Measurements from ENCODE around the gene CCDC88C.

CCDC88C gene

GRCh38 chr14:91395466-91395865, 22.2 kb downstream of the CCDC88C start:
- Histone ChIP-seq H3K4me2 (ENCODE audit: low read length) (peak overlapping the region; percentile 62; the same call in 1 of the 2 replicates), H3K9me2 (ENCODE audit: low read depth, low read length) (no peaks in the 10 kb centered on the region), H3K9ac (ENCODE audit: low read length) (peak overlapping the region; percentile 49; the same call in 1 of the 2 replicates), H3K4me3 (ENCODE audit: low read depth, low read length, poor library complexity, severe bottlenecking) (peak overlapping the region; percentile 32), H3F3A (ENCODE audit: insufficient read depth, low read length) (0 out of 2 replicates have a peak, but pooled peaks cover 3% of the 10 kb centered on the region), H3K36me3 (ENCODE audit: insufficient read depth, low read length) (peaks cover 44% of the 10 kb centered on the region; the same call in 1 of the 2 replicates), H3K27me3 (ENCODE audit: insufficient read depth, low read length) (no peaks in the 10 kb centered on the region), H3K27ac (ENCODE audit: low read depth, low read length, poor library complexity, severe bottlenecking) (peak overlapping the region; percentile 86), H3K79me2 (ENCODE audit: insufficient read depth, low read length) (peaks cover 94% of the 10 kb centered on the region), H3K4me1 (ENCODE audit: insufficient read depth, low read length, severe bottlenecking) (peaks cover 100% of the 10 kb centered on the region), H2AFZ (ENCODE audit: low read length) (no peak overlapping the region), H3K9me3 (ENCODE audit: low read length) (no peaks in the 10 kb centered on the region), H4K20me1 (ENCODE audit: insufficient read depth, low read length) (no peaks in the 10 kb centered on the region)
- TF ChIP-seq CTCF (IDR thresholded peaks at IDR 0.05; ENCODE audit: low read length): no peak
- TF ChIP-seq EZH2 (IDR thresholded peaks at IDR 0.05; ENCODE audit: borderline replicate concordance, low read length): no peak

GRCh38 chr14:91394105-91395081, 23.2 kb downstream of the CCDC88C start:
- H3F3A ChIP-seq (ENCODE audit: insufficient read depth, low read length): 0 out of 2 replicates have a peak, but pooled peaks cover 3% of the 10 kb centered on the region
- H3K27ac ChIP-seq (ENCODE audit: low read depth, low read length, poor library complexity, severe bottlenecking): peak overlapping the region; percentile 86
- peak overlapping the region; percentile 62 for H3K4me2 ChIP-seq (ENCODE audit: low read length)
- no peaks in the 10 kb centered on the region for H3K9me3 ChIP-seq (ENCODE audit: low read length)
- TF ChIP-seq EZH2 (IDR thresholded peaks at IDR 0.05; ENCODE audit: borderline replicate concordance, low read length) (no peak), CTCF (IDR thresholded peaks at IDR 0.05; ENCODE audit: low read length) (no peak)
- H3K36me3 ChIP-seq (ENCODE audit: insufficient read depth, low read length): peaks cover 51% of the 10 kb centered on the region; the same call in 1 of the 2 replicates
- no peaks in the 10 kb centered on the region for H3K27me3 ChIP-seq (ENCODE audit: insufficient read depth, low read length)
- H3K9ac ChIP-seq (ENCODE audit: low read length): peak overlapping the region; percentile 36; the same call in 1 of the 2 replicates
- H4K20me1 ChIP-seq (ENCODE audit: insufficient read depth, low read length): no peaks in the 10 kb centered on the region
- peaks cover 96% of the 10 kb centered on the region for H3K4me1 ChIP-seq (ENCODE audit: insufficient read depth, low read length, severe bottlenecking)
- peak overlapping the region; percentile 20 for H3K4me3 ChIP-seq (ENCODE audit: low read depth, low read length, poor library complexity, severe bottlenecking)
- H3K9me2 ChIP-seq (ENCODE audit: low read depth, low read length): no peaks in the 10 kb centered on the region
- H3K79me2 ChIP-seq (ENCODE audit: insufficient read depth, low read length): peaks cover 95% of the 10 kb centered on the region
- H2AFZ ChIP-seq (ENCODE audit: low read length): no peak overlapping the region

GRCh38 chr14:91392623-91393303, 24.9 kb downstream of the CCDC88C start:
- 0 out of 2 replicates have a peak, but pooled peaks cover 2% of the 10 kb centered on the region for H3F3A ChIP-seq (ENCODE audit: insufficient read depth, low read length)
- H3K9ac ChIP-seq (ENCODE audit: low read length): peak overlapping the region; percentile 36; the same call in 1 of the 2 replicates
- peaks cover 96% of the 10 kb centered on the region for H3K4me1 ChIP-seq (ENCODE audit: insufficient read depth, low read length, severe bottlenecking)
- H3K27me3 ChIP-seq (ENCODE audit: insufficient read depth, low read length): no peaks in the 10 kb centered on the region
- TF ChIP-seq CTCF (IDR thresholded peaks at IDR 0.05; ENCODE audit: low read length): no peak
- TF ChIP-seq EZH2 (IDR thresholded peaks at IDR 0.05; ENCODE audit: borderline replicate concordance, low read length): no peak
- H3K27ac ChIP-seq (ENCODE audit: low read depth, low read length, poor library complexity, severe bottlenecking): peak overlapping the region; percentile 86
- H3K9me2 ChIP-seq (ENCODE audit: low read depth, low read length): no peaks in the 10 kb centered on the region
- H3K4me3 ChIP-seq (ENCODE audit: low read depth, low read length, poor library complexity, severe bottlenecking): peak overlapping the region; percentile 20
- H3K79me2 ChIP-seq (ENCODE audit: insufficient read depth, low read length): peaks cover 96% of the 10 kb centered on the region
- H3K4me2 ChIP-seq (ENCODE audit: low read length): peak overlapping the region; percentile 57
- no peaks in the 10 kb centered on the region for H3K9me3 ChIP-seq (ENCODE audit: low read length)
- H4K20me1 ChIP-seq (ENCODE audit: insufficient read depth, low read length): no peaks in the 10 kb centered on the region
- H2AFZ ChIP-seq (ENCODE audit: low read length): no peak overlapping the region
- H3K36me3 ChIP-seq (ENCODE audit: insufficient read depth, low read length): peaks cover 64% of the 10 kb centered on the region; the same call in 1 of the 2 replicates
